HEK293 (cell line): ENCODE measurements around the gene LIG3.

ENCODE experiments used
- CTCF ChIA-PET: fragments of 350-600 bp; formaldehyde crosslinking; extraction: SDS; loops from one replicate; lab custom pipeline; 2021; ENCODE audit warnings: antibody characterized with exemption; lab: Yijun Ruan, JAX
- POLR2A ChIA-PET: fragments of 300-600 bp; formaldehyde crosslinking; extraction: SDS; loops from one replicate; lab custom pipeline; 2020; ENCODE audit warnings: antibody characterized with exemption, inconsistent platforms; lab: Yijun Ruan, JAX
- H3K27ac ChIP-seq: fragments of 200-500 bp; sonication (Bioruptor generic); 2 replicates; pipeline ENCODE4 v1.5.1; 2014; ENCODE audit warnings: low read depth, low read length, control low read depth, inconsistent platforms; ENCODE audit errors: extremely low read depth
- H3K36me3 ChIP-seq, 2 experiments: fragments of 200-500 bp in 1 of 2; sonication (Bioruptor generic) in 1 of 2; 1 replicate in 1 of 2; 2 replicates in 1 of 2; pipeline ENCODE4 v1.5.1; 2014 to 2017; ENCODE audit warnings: inconsistent platforms in 2 of 2, low read length in 2 of 2; ENCODE audit not compliant: control insufficient read depth in 2 of 2, insufficient read depth in 1 of 2
- H3K4me1 ChIP-seq: fragments of 200-500 bp; sonication (Bioruptor generic); 2 replicates; pipeline ENCODE4 v1.5.1; 2014; ENCODE audit warnings: mild to moderate bottlenecking, low read length, inconsistent platforms; ENCODE audit not compliant: control insufficient read depth, insufficient read depth
- H3K4me3 ChIP-seq: 2 replicates; pipeline ENCODE4 v1.5.1; 2011; ENCODE audit warnings: low read depth, mild to moderate bottlenecking, control low read depth, low read length, moderate library complexity
- H3K9me3 ChIP-seq: fragments of 200-500 bp; sonication (Bioruptor generic); 2 replicates; pipeline ENCODE4 v1.5.1; 2014; ENCODE audit warnings: low read depth, low read length, inconsistent platforms; ENCODE audit not compliant: control insufficient read depth, insufficient read depth
- MYNN ChIP-seq: fragments of 450-650 bp; formaldehyde crosslinking; IDR thresholded peaks from 2 replicates; pipeline ENCODE4 v1.5.1; 2016; ENCODE audit warnings: missing biosample characterization, missing genetic modification characterization, borderline replicate concordance
- REPIN1 ChIP-seq: fragments of 450-650 bp; formaldehyde crosslinking; IDR thresholded peaks from 2 replicates; pipeline ENCODE4 v1.5.1; 2017; ENCODE audit warnings: missing biosample characterization, missing genetic modification characterization, low read depth
- YY1 ChIP-seq: fragments of 450-650 bp; formaldehyde crosslinking; IDR thresholded peaks from 2 replicates; pipeline ENCODE4 v1.5.1; 2018; ENCODE audit warnings: missing biosample characterization, missing genetic modification characterization
- ZBTB1 ChIP-seq: fragments of 450-650 bp; formaldehyde crosslinking; IDR thresholded peaks from 2 replicates; pipeline ENCODE4 v1.5.1; 2016; ENCODE audit warnings: missing biosample characterization, missing genetic modification characterization
- ZNF2 ChIP-seq: fragments of 450-650 bp; formaldehyde crosslinking; IDR thresholded peaks from 2 replicates; pipeline ENCODE4 v1.5.1; 2016; ENCODE audit warnings: missing biosample characterization, missing genetic modification characterization
- ZNF214 ChIP-seq: fragments of 450-650 bp; formaldehyde crosslinking; IDR thresholded peaks from 2 replicates; pipeline ENCODE4 v1.5.1; 2017; ENCODE audit warnings: missing biosample characterization, mild to moderate bottlenecking, missing genetic modification characterization, borderline replicate concordance
- ZNF335 ChIP-seq: fragments of 450-650 bp; formaldehyde crosslinking; conservative IDR thresholded peaks from 2 replicates; pipeline ENCODE4 v1.5.1; 2016; ENCODE audit warnings: missing biosample characterization, missing genetic modification characterization
- ZNF501 ChIP-seq: fragments of 450-650 bp; formaldehyde crosslinking; IDR thresholded peaks from 2 replicates; pipeline ENCODE4 v1.5.1; 2016; ENCODE audit warnings: missing biosample characterization, missing genetic modification characterization
- ZNF514 ChIP-seq: fragments of 450-650 bp; formaldehyde crosslinking; IDR thresholded peaks from 2 replicates; pipeline ENCODE4 v1.5.1; 2016; ENCODE audit warnings: missing biosample characterization, missing genetic modification characterization
- ZNF596 ChIP-seq: fragments of 450-650 bp; IDR thresholded peaks from 2 replicates; pipeline ENCODE4 v1.5.0; 2018; ENCODE audit warnings: missing biosample characterization, mild to moderate bottlenecking, missing genetic modification characterization, moderate library complexity
- ZNF626 ChIP-seq: fragments of 450-650 bp; sonication (Bioruptor Pico); formaldehyde crosslinking; IDR thresholded peaks from 2 replicates; pipeline ENCODE4 v1.5.1; 2018; ENCODE audit warnings: missing biosample characterization, missing genetic modification characterization, inconsistent platforms
- ZNF629 ChIP-seq: fragments of 450-650 bp; formaldehyde crosslinking; IDR thresholded peaks from 2 replicates; pipeline ENCODE4 v1.5.1; 2017; ENCODE audit warnings: missing biosample characterization, missing genetic modification characterization
- ZNF76 ChIP-seq: fragments of 450-650 bp; formaldehyde crosslinking; IDR thresholded peaks from 2 replicates; pipeline ENCODE4; 2016; ENCODE audit warnings: low read depth, missing biosample characterization, missing genetic modification characterization, borderline replicate concordance
- ZNF776 ChIP-seq: fragments of 450-650 bp; formaldehyde crosslinking; IDR thresholded peaks from 2 replicates; pipeline ENCODE4 v1.5.0; 2017; ENCODE audit warnings: missing biosample characterization, missing genetic modification characterization, borderline replicate concordance
- ZNF777 ChIP-seq: fragments of 450-650 bp; formaldehyde crosslinking; IDR thresholded peaks from 2 replicates; pipeline ENCODE4 v1.5.1; 2017; ENCODE audit warnings: missing biosample characterization, missing genetic modification characterization, borderline replicate concordance
- ZNF785 ChIP-seq: fragments of 450-650 bp; formaldehyde crosslinking; IDR thresholded peaks from 2 replicates; pipeline ENCODE4 v1.5.1; 2016; ENCODE audit warnings: missing biosample characterization, missing genetic modification characterization
- ZSCAN23 ChIP-seq: fragments of 450-650 bp; formaldehyde crosslinking; IDR thresholded peaks from 2 replicates; pipeline ENCODE4 v1.5.1; 2016; ENCODE audit warnings: missing biosample characterization, missing genetic modification characterization
- TF ChIP-seq, protein P1 (sequence below): fragments of 450-650 bp; formaldehyde crosslinking; IDR thresholded peaks from 2 replicates; pipeline ENCODE4 v1.5.1; 2017; ENCODE audit warnings: missing biosample characterization, missing genetic modification characterization
- TF ChIP-seq, protein P2 (sequence below): fragments of 450-650 bp; formaldehyde crosslinking; IDR thresholded peaks from 2 replicates; pipeline ENCODE4 v1.5.1; 2016; ENCODE audit warnings: missing biosample characterization, missing genetic modification characterization, low read depth
- TF ChIP-seq, protein P3 (sequence below): fragments of 450-650 bp; formaldehyde crosslinking; IDR thresholded peaks from 2 replicates; pipeline ENCODE4 v1.5.1; 2016; ENCODE audit warnings: missing biosample characterization, missing genetic modification characterization

Gene LIG3

DNA sequence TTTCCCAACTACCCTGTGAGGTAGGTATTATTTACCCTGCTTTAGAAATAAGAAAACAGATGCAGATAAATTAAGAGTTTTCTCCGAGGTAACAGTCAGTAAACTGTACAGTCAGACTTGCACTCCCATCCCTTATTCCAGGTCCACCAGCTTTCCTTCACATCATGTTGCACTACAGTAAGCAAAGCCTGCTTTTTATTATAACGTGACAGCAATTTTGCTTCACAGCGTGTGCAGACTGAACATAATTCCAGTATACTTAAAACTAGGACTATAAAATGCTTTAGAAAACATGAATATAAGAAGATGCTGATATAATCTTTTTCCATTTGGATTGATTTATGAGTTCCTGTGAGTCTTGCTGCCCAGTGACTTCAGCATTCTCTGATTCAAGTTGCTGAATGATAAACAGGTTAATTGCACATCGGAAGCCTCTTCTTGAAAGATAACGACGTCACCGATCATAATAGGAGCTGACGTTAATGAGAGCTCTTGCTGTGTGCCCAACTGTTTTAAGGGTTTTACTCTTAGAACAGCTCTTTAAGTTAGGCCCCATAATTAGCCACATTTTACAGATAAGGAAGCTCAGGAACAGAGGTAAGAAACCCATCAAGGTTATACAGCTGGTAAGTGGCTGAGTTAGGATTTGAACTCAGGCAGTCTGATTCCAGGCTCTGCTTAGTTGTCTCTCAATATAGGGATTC, 1.4 kb downstream of the LIG3 start (continued):
- TF ChIP-seq, protein P1, sequence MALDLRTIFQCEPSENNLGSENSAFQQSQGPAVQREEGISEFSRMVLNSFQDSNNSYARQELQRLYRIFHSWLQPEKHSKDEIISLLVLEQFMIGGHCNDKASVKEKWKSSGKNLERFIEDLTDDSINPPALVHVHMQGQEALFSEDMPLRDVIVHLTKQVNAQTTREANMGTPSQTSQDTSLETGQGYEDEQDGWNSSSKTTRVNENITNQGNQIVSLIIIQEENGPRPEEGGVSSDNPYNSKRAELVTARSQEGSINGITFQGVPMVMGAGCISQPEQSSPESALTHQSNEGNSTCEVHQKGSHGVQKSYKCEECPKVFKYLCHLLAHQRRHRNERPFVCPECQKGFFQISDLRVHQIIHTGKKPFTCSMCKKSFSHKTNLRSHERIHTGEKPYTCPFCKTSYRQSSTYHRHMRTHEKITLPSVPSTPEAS (tag by site-specific recombination) = peak; percentile 84
- TF ChIP-seq ZNF76 (tag by site-specific recombination) (peak; percentile 81; the same call in 1 of the 2 replicates), REPIN1 (tag by site-specific recombination) (no peak), ZBTB1 (tag by site-specific recombination) (peak; percentile 95), YY1 (tag by site-specific recombination) (peak; percentile 82; the same call in 1 of the 2 replicates), ZNF214 (tag by site-specific recombination) (no peak; the same call in 1 of the 2 replicates), ZNF596 (tag by site-specific recombination) (peak; percentile 84), ZNF629 (tag by site-specific recombination) (peak; percentile 99), ZNF335 (peak; percentile 73), ZNF777 (no peak), ZSCAN23 (tag by site-specific recombination) (peak; percentile 99), ZNF2 (tag by site-specific recombination) (peak; percentile 81), ZNF785 (tag by site-specific recombination) (no peak), ZNF514 (no peak), ZNF501 (tag by site-specific recombination) (peak; percentile 65), ZNF776 (no peak)
- TF ChIP-seq, protein P2, sequence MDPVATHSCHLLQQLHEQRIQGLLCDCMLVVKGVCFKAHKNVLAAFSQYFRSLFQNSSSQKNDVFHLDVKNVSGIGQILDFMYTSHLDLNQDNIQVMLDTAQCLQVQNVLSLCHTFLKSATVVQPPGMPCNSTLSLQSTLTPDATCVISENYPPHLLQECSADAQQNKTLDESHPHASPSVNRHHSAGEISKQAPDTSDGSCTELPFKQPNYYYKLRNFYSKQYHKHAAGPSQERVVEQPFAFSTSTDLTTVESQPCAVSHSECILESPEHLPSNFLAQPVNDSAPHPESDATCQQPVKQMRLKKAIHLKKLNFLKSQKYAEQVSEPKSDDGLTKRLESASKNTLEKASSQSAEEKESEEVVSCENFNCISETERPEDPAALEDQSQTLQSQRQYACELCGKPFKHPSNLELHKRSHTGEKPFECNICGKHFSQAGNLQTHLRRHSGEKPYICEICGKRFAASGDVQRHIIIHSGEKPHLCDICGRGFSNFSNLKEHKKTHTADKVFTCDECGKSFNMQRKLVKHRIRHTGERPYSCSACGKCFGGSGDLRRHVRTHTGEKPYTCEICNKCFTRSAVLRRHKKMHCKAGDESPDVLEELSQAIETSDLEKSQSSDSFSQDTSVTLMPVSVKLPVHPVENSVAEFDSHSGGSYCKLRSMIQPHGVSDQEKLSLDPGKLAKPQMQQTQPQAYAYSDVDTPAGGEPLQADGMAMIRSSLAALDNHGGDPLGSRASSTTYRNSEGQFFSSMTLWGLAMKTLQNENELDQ (tag by site-specific recombination) = peak; percentile 90
- TF ChIP-seq, protein P3, sequence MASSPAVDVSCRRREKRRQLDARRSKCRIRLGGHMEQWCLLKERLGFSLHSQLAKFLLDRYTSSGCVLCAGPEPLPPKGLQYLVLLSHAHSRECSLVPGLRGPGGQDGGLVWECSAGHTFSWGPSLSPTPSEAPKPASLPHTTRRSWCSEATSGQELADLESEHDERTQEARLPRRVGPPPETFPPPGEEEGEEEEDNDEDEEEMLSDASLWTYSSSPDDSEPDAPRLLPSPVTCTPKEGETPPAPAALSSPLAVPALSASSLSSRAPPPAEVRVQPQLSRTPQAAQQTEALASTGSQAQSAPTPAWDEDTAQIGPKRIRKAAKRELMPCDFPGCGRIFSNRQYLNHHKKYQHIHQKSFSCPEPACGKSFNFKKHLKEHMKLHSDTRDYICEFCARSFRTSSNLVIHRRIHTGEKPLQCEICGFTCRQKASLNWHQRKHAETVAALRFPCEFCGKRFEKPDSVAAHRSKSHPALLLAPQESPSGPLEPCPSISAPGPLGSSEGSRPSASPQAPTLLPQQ (tag by site-specific recombination) = peak; percentile 76
- TF ChIP-seq, all 188 proteins: peak for 97

DNA sequence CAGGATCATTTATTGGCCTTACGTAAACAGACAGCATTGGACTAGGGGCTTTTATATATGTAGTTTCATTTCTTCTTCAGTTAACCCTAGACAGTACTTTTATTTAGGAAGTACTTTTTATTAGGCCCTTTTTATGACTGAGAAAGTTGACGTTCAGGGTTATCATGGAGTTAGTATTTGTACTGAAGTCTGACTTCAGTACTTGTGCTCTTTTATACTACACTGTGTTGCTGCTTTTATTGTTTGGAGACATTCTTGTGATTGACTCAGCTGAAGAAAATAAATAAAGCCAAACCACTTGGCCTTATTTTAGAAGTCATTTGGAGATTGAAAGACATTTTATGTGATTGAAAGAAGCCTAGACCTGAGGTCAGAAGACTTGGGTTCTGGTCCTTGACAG, 6.9 kb downstream of the LIG3 start:
- CTCF ChIA-PET = no interaction called here
- H3K4me3 ChIP-seq = no peak overlapping the region
- POLR2A ChIA-PET = no interaction called here
- TF ChIP-seq MYNN (tag by site-specific recombination) = peak; percentile 55; the same call in 1 of the 2 replicates
- no peak for TF ChIP-seq ZNF626 (tag by site-specific recombination)
- TF ChIP-seq, all 188 proteins: peak for 1
- H3K27ac ChIP-seq = no peak overlapping the region
- peaks cover 5% of the 10 kb centered on the region for H3K4me1 ChIP-seq
- no peaks in the 10 kb centered on the region for H3K9me3 ChIP-seq
- peaks cover 71 to 81% of the 10 kb centered on the region in 2 experiments for H3K36me3 ChIP-seq
